Keratinocyte (primary cell): ENCODE results near the gene VPS13C. TPM values are rescaled to one million over a fixed set of nuclear protein-coding genes. Genes with fewer than 3 reads are reported as not detected.

Source experiments
- DNase-seq: peaks from one replicate; pipeline ENCODE4 v3.0.0-alpha.2; 2011; ENCODE audit warnings: low read depth, missing footprints, low spot score
- FAIRE-seq: peaks from 2 replicates; lab custom pipeline; 2011; peaks lifted over from hg19 to GRCh38; lab: Jason Lieb, UNC
- H2AFZ ChIP-seq: 2 replicates; pipeline ENCODE4 v1.6.0; 2012; ENCODE audit warnings: low read length, control low read depth, inconsistent platforms; ENCODE audit not compliant: control insufficient read depth
- H3K27ac ChIP-seq: 2 replicates; pipeline ENCODE4 v1.5.1; 2011; ENCODE audit warnings: low read length; ENCODE audit not compliant: control insufficient read depth, insufficient read depth
- H3K27me3 ChIP-seq: 3 replicates; pipeline ENCODE4 v1.6.0; 2011; ENCODE audit warnings: low read length; ENCODE audit not compliant: control insufficient read depth, insufficient read depth; ENCODE audit errors: extremely low read depth
- H3K36me3 ChIP-seq, 2 experiments: 2 replicates in 1 of 2; 3 replicates in 1 of 2; pipeline ENCODE4 v1.5.1; 2011; ENCODE audit warnings: low read length in 2 of 2, mild to moderate bottlenecking in 1 of 2; ENCODE audit not compliant: control insufficient read depth in 2 of 2, insufficient read depth in 2 of 2; ENCODE audit errors: extremely low read depth in 1 of 2
- H3K4me1 ChIP-seq: 3 replicates; pipeline ENCODE4 v1.5.1; 2011; ENCODE audit warnings: low read length; ENCODE audit not compliant: control insufficient read depth, insufficient read depth; ENCODE audit errors: extremely low read depth
- H3K4me2 ChIP-seq: 3 replicates; pipeline ENCODE4 v1.6.0; 2011; ENCODE audit warnings: low read depth, low read length; ENCODE audit not compliant: control insufficient read depth, insufficient read depth; ENCODE audit errors: extremely low read depth
- H3K4me3 ChIP-seq, 3 experiments: fragments of 200-600 bp in 1 of 3; sonication (generic) in 1 of 3; 2 replicates in 2 of 3; 3 replicates in 1 of 3; pipeline ENCODE4 v1.5.1; 2011 to 2016; ENCODE audit warnings: low read length in 3 of 3, mild to moderate bottlenecking in 3 of 3, control low read depth in 2 of 3, inconsistent platforms in 1 of 3, low read depth in 1 of 3, mixed read lengths in 1 of 3, mixed run types in 1 of 3, moderate library complexity in 1 of 3; ENCODE audit not compliant: control insufficient read depth in 2 of 3, insufficient read depth in 2 of 3; ENCODE audit errors: extremely low read depth in 1 of 3
- H3K79me2 ChIP-seq: 2 replicates; pipeline ENCODE4 v1.6.0; 2012; ENCODE audit warnings: low read length; ENCODE audit not compliant: control insufficient read depth, insufficient read depth
- H3K9ac ChIP-seq: 3 replicates; pipeline ENCODE4 v1.6.0; 2011; ENCODE audit warnings: low read length; ENCODE audit not compliant: control insufficient read depth, insufficient read depth; ENCODE audit errors: extremely low read depth
- H3K9me1 ChIP-seq: 3 replicates; pipeline ENCODE4 v1.6.0; 2011; ENCODE audit warnings: low read length; ENCODE audit not compliant: control insufficient read depth, insufficient read depth; ENCODE audit errors: extremely low read depth
- H3K9me3 ChIP-seq: 2 replicates; pipeline ENCODE4 v1.5.1; 2012; ENCODE audit warnings: low read depth, low read length; ENCODE audit not compliant: control insufficient read depth
- H4K20me1 ChIP-seq: 3 replicates; pipeline ENCODE4 v1.6.0; 2011; ENCODE audit warnings: low read length; ENCODE audit not compliant: control insufficient read depth, insufficient read depth; ENCODE audit errors: extremely low read depth
- CTCF ChIP-seq, 3 experiments: IDR thresholded peaks in 1 of 3; conservative IDR thresholded peaks in 1 of 3; optimal IDR thresholded peaks in 1 of 3; 2 replicates in 2 of 3; 3 replicates in 1 of 3; pipeline versions ENCODE3 to v1.5.1; 2011; ENCODE audit warnings: low read length in 3 of 3, mild to moderate bottlenecking in 3 of 3, moderate library complexity in 2 of 3, control low read depth in 1 of 3, inconsistent platforms in 1 of 3; ENCODE audit not compliant: insufficient read depth in 2 of 3; ENCODE audit errors: extremely low read depth in 1 of 3
- EZH2 ChIP-seq: IDR thresholded peaks from one replicate; pipeline ENCODE4 v1.6.1; 2012; ENCODE audit warnings: inconsistent platforms, mild to moderate bottlenecking, low read length, moderate library complexity
- dilution Hi-C: fragments of 300-500 bp; cut with MboI; formaldehyde crosslinking; loops from one replicate; pipeline ENCODE4 v1.7.0; 2020; ENCODE audit warnings: low sequenced_read_pairs; ENCODE audit not compliant: extremely low pct_ligation_motif_present
- polyA plus RNA-seq, 5 experiments: library from polyadenylated mRNA; depleted of rRNA in 3 of 5; stranded (reverse) in 3 of 5; stranded (forward) in 1 of 5; unstranded in 1 of 5; fragments of >200 nt; gene quantifications; 1 replicate in 1 of 5; 2 replicates in 3 of 5; 3 replicates in 1 of 5; pipeline versions ENCODE4 v1.2.1 to v1.2.3, GENCODE V29; 2011 to 2012; ENCODE audit warnings: missing spikeins in 2 of 5, low read depth in 1 of 5, low replicate concordance in 1 of 5

VPS13C gene
- polyA plus RNA-seq, 1 donor (not counting 4 experiments of a cell fraction or from before 2014, with no cell fraction given): 13.5 TPM

GRCh38 chr15:61869656-61870055, 190.6 kb downstream of the VPS13C start:
- FAIRE-seq: no peak
- TF ChIP-seq CTCF (optimal IDR thresholded peaks at IDR 0.05 in 1 of 3, IDR thresholded peaks at IDR 0.05 in 1 of 3, conservative IDR thresholded peaks at IDR 0.05 in 1 of 3; ENCODE audit: extremely low read depth in 1 of 3, insufficient read depth in 2 of 3, low read length in 3 of 3) (no peak), EZH2 (no peak)
- Histone ChIP-seq H3K9me3 (no peaks in the 10 kb centered on the region), H3K27me3 (no peaks in the 10 kb centered on the region), H4K20me1 (no peaks in the 10 kb centered on the region), H3K27ac (no peak overlapping the region), H3K9me1 (no peaks in the 10 kb centered on the region), H3K9ac (no peak overlapping the region), H3K4me3 (no peak overlapping the region), H2AFZ (no peak overlapping the region), H3K36me3 (peaks cover 0 to 7% of the 10 kb centered on the region in 2 experiments), H3K79me2 (no peaks in the 10 kb centered on the region), H3K4me2 (no peak overlapping the region), H3K4me1 (no peaks in the 10 kb centered on the region)
- no peak for DNase-seq
- dilution Hi-C loops: no loop called here

- H3K9me1 ChIP-seq: no peaks in the 10 kb centered on the region
- H3K27ac ChIP-seq: no peak overlapping the region
- dilution Hi-C loops: no loop called here
Observed at GRCh38 chr15:61861962-61862361, 198.3 kb downstream of the VPS13C start.

More at GRCh38 chr15:61861962-61862361, 198.3 kb downstream of the VPS13C start:
- Histone ChIP-seq H3K9me3 (no peaks in the 10 kb centered on the region), H3K4me1 (no peaks in the 10 kb centered on the region), H4K20me1 (no peaks in the 10 kb centered on the region), H3K4me3 (no peak overlapping the region), H3K9ac (no peak overlapping the region), H3K4me2 (no peak overlapping the region), H3K36me3 (no peaks in the 10 kb centered on the region), H3K79me2 (no peaks in the 10 kb centered on the region), H3K27me3 (no peaks in the 10 kb centered on the region), H2AFZ (no peak overlapping the region)
- DNase-seq (no peak), FAIRE-seq (no peak)
- no peak for TF ChIP-seq CTCF (optimal IDR thresholded peaks at IDR 0.05 in 1 of 3, IDR thresholded peaks at IDR 0.05 in 1 of 3, conservative IDR thresholded peaks at IDR 0.05 in 1 of 3; ENCODE audit: extremely low read depth in 1 of 3, insufficient read depth in 2 of 3, low read length in 3 of 3)
- no peak for TF ChIP-seq EZH2
